Adrenal gland (tissue), 12 donors: ENCODE measurements around the gene FAF1. TPM values are rescaled to one million over a fixed set of nuclear protein-coding genes. Genes with fewer than 3 reads are reported as not detected.

Experiments used
- DNase-seq, 7 donors: peaks; one replicate each; pipeline ENCODE4 v3.0.0-alpha.2; 2019 to 2020
- H3K27ac ChIP-seq, 5 donors: fragments of 200-600 bp; sonication (generic) in 4 of 5; 1 replicate in 3 of 5; 2 replicates in 2 of 5; pipeline versions ENCODE4 v1.5.1 to v1.8.0; 2016 to 2020; ENCODE audit warnings: mild to moderate bottlenecking in 1 of 5
- H3K27me3 ChIP-seq: fragments of 200-600 bp; 2 replicates; pipeline ENCODE4 v1.8.0; 2021
- H3K36me3 ChIP-seq, 2 donors: fragments of 200-600 bp; replicated peaks in 1 of 2; 1 replicate in 1 of 2; 2 replicates in 1 of 2; pipeline versions ENCODE4 v1.5.1 to v1.8.0; 2018 to 2022
- H3K4me1 ChIP-seq, 2 donors: fragments of 200-600 bp; replicated peaks in 1 of 2; 1 replicate in 1 of 2; 2 replicates in 1 of 2; pipeline versions ENCODE4 v1.5.1 to v1.8.0; 2018 to 2021
- H3K4me3 ChIP-seq, 4 donors: fragments of 200-600 bp; sonication (generic) in 3 of 4; one replicate each; pipeline ENCODE4 v1.5.1; 2016 to 2018
- H3K9me3 ChIP-seq, 3 donors: fragments of 200-600 bp; sonication (generic) in 1 of 3; replicated peaks in 1 of 3; 1 replicate in 2 of 3; 2 replicates in 1 of 3; pipeline versions ENCODE4 v1.5.1 to v1.8.0; 2016 to 2021
- POLR2A ChIP-seq, 2 donors: fragments of 450-650 bp; IDR thresholded peaks; one replicate each; pipeline ENCODE4 v1.6.1; 2017; ENCODE audit warnings: antibody characterized with exemption in 2 of 2, mild to moderate bottlenecking in 2 of 2, moderate library complexity in 1 of 2
- WGBS, 4 donors: extraction: QIAGEN DNeasy Blood & Tissue Kit in 2 of 4; methylation state at CpG; one replicate each; pipeline versions ENCODE4 v1.1.5 to v1.1.7; 2013 to 2017; 5-methylcytosine and 5-hydroxymethylcytosine counted together
- intact Hi-C, 2 donors: fragments of 100-400 bp; cut with DNase I; formaldehyde crosslinking; loops; one replicate each; pipeline versions ENCODE4 v1.14.1 to v1.15.0; 2022 to 2023
- polyA plus RNA-seq, 3 donors: library from polyadenylated mRNA; stranded (reverse); fragments of 200-250 nt in 2 of 3; fragments of 350-450 nt in 1 of 3; fragmentation: Illumina TruSeq in 1 of 3; extraction: RNeasy Lipid Tissue Mini Kit (QIAGEN cat#74804) in 1 of 3; gene quantifications; one replicate each; pipeline ENCODE4 v1.2.3, GENCODE V29; 2013 to 2014
- total RNA-seq, 9 donors: library from RNA; depleted of rRNA in 4 of 9; stranded (reverse); fragments of >200 nt in 4 of 9; fragments of 120-200 nt in 1 of 9; fragmentation: NEBNext Ultra II Directional in 1 of 9; extraction: Animal tissue kit (Norgen Biotek cat#: 25700) in 1 of 9; gene quantifications; one replicate each; pipeline versions ENCODE4 v1.1.0 to v1.2.4, GENCODE V29; 2013 to 2023
- TF ChIP-seq, protein P1 (sequence below), 6 experiments: fragments of 450-650 bp in 4 of 6; fragments of 200-600 bp in 2 of 6; sonication (generic) in 1 of 6; IDR thresholded peaks; 1 replicate in 5 of 6; 2 replicates in 1 of 6; pipeline versions ENCODE4 v1.5.1 to v1.8.0; 2016 to 2021; ENCODE audit warnings: antibody characterized with exemption in 6 of 6, mild to moderate bottlenecking in 2 of 6, moderate library complexity in 1 of 6
- donor health status: healthy with polysubstance abuse.
- donor health status: Bipolar disorder and iron deficiency.
- donor health status: DM: yes; HTN: yes; CAD: no.
- donor health status: DM: no; HTN: no; CAD: no.
- donor health status: DM: no; HTN: no; CAD: no.
- donor health status: DM: yes; HTN: yes; CAD: no.

FAF1 gene
- total and polyA plus RNA-seq, 12 donors: 23.4 to 88.4 (median 44.5) TPM

DNA sequence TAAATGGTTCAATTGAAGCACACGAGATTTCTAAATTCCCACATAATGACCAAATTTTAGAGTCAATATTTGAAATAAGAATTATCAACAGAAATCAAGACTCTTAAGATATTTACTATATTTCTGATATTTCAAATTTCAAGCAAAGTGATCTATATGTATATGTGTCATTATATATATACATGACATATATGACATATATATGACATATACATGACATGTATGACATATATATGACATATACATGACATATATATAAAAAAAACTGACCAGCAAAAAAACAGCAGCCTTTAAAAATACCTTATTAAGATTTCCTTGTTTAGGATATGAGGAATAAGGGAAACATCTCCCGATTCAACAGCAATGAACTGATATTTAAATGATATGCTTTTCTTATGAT is 266.2 kb downstream of the FAF1 start:
- Histone ChIP-seq H3K4me3 (no peak overlapping the region), H3K27ac (no peak overlapping the region), H3K36me3 (no peaks in the 10 kb centered on the region), H3K27me3 (no peaks in the 10 kb centered on the region), H3K4me1 (no peaks in the 10 kb centered on the region), H3K9me3 (no peaks in the 10 kb centered on the region)
- TF ChIP-seq, protein P1, sequence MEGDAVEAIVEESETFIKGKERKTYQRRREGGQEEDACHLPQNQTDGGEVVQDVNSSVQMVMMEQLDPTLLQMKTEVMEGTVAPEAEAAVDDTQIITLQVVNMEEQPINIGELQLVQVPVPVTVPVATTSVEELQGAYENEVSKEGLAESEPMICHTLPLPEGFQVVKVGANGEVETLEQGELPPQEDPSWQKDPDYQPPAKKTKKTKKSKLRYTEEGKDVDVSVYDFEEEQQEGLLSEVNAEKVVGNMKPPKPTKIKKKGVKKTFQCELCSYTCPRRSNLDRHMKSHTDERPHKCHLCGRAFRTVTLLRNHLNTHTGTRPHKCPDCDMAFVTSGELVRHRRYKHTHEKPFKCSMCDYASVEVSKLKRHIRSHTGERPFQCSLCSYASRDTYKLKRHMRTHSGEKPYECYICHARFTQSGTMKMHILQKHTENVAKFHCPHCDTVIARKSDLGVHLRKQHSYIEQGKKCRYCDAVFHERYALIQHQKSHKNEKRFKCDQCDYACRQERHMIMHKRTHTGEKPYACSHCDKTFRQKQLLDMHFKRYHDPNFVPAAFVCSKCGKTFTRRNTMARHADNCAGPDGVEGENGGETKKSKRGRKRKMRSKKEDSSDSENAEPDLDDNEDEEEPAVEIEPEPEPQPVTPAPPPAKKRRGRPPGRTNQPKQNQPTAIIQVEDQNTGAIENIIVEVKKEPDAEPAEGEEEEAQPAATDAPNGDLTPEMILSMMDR (IDR thresholded peaks at IDR 0.05): no peak
- no peak for TF ChIP-seq POLR2A (IDR thresholded peaks at IDR 0.05)
- 97 to 99% (median 97%) methylated on average over 2 of the region's 2 CpGs for WGBS, 4 donors
- intact Hi-C loops: no loop called here
- DNase-seq: no peak

DNA sequence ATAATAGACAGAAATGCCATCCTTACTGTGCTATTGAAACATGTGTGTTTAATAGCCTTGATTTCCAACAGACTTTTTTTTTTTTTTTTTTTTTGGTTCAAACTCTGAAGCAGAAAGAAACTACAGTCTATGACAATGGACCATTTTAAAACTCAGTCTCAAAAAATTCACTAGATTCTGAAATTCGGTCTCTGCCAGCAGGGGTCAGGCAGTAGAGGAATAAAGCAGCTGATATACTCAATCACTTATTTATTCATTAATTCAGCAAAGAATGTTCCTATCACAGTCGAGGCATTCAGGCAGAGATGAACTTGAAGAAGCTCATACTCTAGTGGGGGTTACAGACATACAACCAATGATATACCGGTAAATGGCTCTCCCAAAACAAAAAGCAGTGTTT is 275.9 kb downstream of the FAF1 start:
- H3K4me3 ChIP-seq: no peak overlapping the region
- H3K27ac ChIP-seq: no peak overlapping the region
- H3K4me1 ChIP-seq: no peaks in the 10 kb centered on the region
- H3K36me3 ChIP-seq: no peaks in the 10 kb centered on the region
- intact Hi-C loops: no loop called here
- no peaks in the 10 kb centered on the region for H3K27me3 ChIP-seq
- no peaks in the 10 kb centered on the region for H3K9me3 ChIP-seq
- DNase-seq: no peak
- 88 to 96% (median 91%) methylated on average over 3 of the region's 3 CpGs for WGBS, 4 donors
- no peak for TF ChIP-seq POLR2A (IDR thresholded peaks at IDR 0.05)
- TF ChIP-seq, protein P1 (IDR thresholded peaks at IDR 0.05): no peak

DNA sequence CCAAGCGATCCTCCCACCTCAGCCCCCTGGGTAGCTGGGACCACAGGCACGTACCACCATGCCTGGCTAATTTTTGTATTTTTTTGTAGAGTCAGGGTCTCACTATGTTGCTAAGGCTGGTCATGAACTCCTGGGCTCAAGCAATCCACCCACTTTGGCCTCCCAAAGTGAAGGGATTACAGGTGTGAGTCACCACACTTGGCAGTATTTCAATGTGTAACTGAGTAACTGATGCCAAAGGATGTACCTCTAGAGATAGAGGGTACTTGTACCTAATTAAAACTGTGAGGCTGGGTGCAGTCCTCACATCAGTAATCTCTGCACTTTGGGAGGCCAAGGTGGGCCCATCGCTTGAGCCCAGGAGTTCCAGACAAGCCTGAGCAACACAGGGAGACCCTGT is 278.1 kb downstream of the FAF1 start:
- Histone ChIP-seq H3K36me3 (no peaks in the 10 kb centered on the region), H3K27me3 (no peaks in the 10 kb centered on the region), H3K4me3 (no peak overlapping the region), H3K27ac (no peak overlapping the region), H3K4me1 (no peaks in the 10 kb centered on the region), H3K9me3 (no peaks in the 10 kb centered on the region)
- intact Hi-C loops: no loop called here
- TF ChIP-seq, protein P1 (IDR thresholded peaks at IDR 0.05): no peak
- TF ChIP-seq POLR2A (IDR thresholded peaks at IDR 0.05): no peak
- 96 to 100% (median 100%) methylated on average over 3 of the region's 3 CpGs for WGBS, 4 donors
- no peak for DNase-seq

DNA sequence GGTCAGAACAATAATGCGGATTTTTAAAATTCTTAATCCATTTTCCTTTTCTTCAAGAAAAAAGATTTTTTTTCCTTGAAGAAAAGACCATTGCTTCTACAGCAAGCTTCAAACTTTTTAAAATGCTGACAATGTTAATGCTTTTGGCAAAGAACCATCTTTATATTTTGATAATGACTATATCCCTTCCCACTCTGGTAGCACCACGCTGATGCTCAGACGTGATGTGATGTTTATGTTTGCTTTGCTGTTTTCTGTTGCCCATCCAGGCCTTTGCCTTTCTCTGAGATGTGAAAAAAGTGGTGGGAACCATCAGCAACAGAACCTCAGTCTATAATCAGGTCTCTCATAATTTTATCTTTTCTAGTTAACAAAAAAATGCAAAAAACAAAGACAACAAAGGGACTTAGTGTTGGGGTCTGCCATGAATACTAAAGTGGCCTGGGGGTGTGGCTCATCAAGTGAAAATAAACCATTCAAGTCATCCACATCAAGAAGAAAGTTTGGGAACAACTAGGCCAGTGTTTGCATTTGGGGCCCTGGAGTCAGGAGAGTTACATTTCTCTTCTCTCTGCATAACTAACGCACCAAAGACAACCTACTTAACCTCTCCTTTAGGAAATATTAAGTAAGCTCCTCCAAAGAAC is 292.2 kb downstream of the FAF1 start:
- no peaks in the 10 kb centered on the region for H3K36me3 ChIP-seq
- H3K9me3 ChIP-seq: no peaks in the 10 kb centered on the region
- no peak for DNase-seq
- H3K27ac ChIP-seq: no peak overlapping the region
- intact Hi-C loops: no loop called here
- TF ChIP-seq, protein P1 (IDR thresholded peaks at IDR 0.05): no peak
- TF ChIP-seq POLR2A (IDR thresholded peaks at IDR 0.05): no peak
- 79 to 84% (median 82%) methylated on average over 4 of the region's 4 CpGs for WGBS, 4 donors
- no peak overlapping the region for H3K4me3 ChIP-seq
- H3K27me3 ChIP-seq: no peaks in the 10 kb centered on the region
- peaks cover 0 to 21% of the 10 kb centered on the region in 2 donors for H3K4me1 ChIP-seq
